GM12801 (cell line): ENCODE results near the gene CORO1C.

ENCODE experiments used
- TF ChIP-seq, protein P1 (sequence below): IDR thresholded peaks from one replicate; pipeline ENCODE4 v1.5.1; 2011; ENCODE audit warnings: control low read depth; ENCODE audit not compliant: insufficient read length; ENCODE audit errors: extremely low read depth

Gene CORO1C

GRCh38 chr12:108637222-108637971 is 93.9 kb downstream of the CORO1C start:
- TF ChIP-seq, protein P1, sequence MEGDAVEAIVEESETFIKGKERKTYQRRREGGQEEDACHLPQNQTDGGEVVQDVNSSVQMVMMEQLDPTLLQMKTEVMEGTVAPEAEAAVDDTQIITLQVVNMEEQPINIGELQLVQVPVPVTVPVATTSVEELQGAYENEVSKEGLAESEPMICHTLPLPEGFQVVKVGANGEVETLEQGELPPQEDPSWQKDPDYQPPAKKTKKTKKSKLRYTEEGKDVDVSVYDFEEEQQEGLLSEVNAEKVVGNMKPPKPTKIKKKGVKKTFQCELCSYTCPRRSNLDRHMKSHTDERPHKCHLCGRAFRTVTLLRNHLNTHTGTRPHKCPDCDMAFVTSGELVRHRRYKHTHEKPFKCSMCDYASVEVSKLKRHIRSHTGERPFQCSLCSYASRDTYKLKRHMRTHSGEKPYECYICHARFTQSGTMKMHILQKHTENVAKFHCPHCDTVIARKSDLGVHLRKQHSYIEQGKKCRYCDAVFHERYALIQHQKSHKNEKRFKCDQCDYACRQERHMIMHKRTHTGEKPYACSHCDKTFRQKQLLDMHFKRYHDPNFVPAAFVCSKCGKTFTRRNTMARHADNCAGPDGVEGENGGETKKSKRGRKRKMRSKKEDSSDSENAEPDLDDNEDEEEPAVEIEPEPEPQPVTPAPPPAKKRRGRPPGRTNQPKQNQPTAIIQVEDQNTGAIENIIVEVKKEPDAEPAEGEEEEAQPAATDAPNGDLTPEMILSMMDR, result no peak

DNA sequence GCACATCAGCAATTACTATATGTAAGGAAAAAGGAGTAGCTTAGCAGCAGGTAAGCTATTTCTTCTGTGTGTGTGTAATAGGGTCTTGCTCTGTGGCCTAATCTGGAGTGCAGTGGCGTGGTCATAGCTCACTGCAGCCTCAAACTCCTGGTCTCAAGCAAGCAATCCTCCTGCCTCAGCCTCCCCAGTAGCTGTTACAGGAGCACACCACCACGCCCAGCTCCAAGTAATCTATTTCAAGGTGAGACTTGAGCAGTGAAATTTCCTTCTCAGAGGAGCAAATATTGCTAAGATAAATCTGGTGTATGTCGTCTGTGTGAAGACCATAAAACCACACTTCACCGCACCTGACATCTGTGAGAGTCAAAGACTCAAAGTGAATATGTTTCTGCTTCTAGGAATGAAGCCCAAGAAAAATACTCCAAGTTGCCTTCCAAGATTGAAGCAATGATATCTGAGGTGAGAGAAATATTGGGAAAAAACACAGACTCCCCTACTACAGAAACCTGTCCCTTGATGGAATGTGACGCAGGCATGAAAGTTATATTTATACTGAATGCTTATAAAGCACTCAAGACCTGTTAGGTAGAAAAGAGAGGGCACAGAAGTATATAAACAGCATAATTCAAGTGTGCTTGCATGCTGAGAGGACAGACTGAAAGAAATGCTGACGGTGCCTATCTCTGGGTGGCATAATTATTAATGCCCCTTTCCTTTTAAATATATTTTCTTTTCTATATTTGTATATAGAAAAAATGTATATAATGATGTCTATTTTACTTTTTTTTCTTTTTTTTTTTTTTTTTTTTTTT is 95.1 kb downstream of the CORO1C start:
- TF ChIP-seq, protein P1, result no peak

GRCh38 chr12:108635201-108635996 is 95.9 kb downstream of the CORO1C start:
- TF ChIP-seq, protein P1, result no peak

- TF ChIP-seq, protein P1, result no peak
Observed at GRCh38 chr12:108634341-108634751, 97.0 kb downstream of the CORO1C start.

DNA sequence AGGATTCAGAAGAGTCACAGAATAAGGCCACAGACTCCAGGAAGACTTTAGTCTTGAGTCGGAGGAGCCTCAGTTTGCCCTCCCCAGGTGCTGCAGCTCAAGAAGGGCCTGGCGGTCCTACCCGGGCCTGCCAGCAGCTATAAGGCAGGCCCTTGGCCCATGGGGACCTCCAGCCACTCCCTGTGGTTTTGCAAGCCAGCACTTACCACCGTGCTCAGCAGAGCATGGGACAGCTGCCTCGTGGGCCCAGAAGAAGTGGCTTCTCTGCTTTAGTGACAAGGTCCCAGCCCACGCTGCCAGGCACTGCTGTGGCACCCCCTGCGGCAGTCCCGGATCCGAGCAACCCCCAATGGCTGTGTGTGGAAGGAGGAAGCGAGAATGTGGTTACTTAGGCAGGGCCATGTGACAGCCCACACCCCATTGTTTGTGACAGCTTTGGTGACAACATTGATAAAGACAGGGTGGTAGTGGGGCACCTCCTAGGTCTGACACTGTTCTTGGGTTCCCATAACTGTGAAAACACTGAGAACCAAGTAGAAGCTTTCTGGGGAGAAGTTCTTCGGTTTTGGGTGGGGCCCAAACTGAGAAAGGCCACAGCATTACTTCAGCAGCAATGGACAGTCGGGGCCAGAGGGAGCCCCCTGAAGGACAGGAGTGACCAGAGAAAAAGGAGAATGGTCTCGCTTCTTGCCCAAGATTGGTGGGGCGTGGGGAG is 97.6 kb downstream of the CORO1C start, which contains the start of gene SELPLG:
SELPLG (minus strand) TSS at position 361 of the 715 bp plus-strand sequence. CDS start 9,587 bp downstream, outside the sequence.
- TF ChIP-seq, protein P1, result no peak

GRCh38 chr12:108633081-108633533 is 98.2 kb downstream of the CORO1C start:
- TF ChIP-seq, protein P1, result no peak
